GM12873 (cell line): ENCODE data around the gene SLC9A9.

ENCODE experiments used
- TF ChIP-seq, protein P1 (sequence below): IDR thresholded peaks from 2 replicates; pipeline ENCODE4 v1.5.1; 2012; ENCODE audit warnings: low read depth, mild to moderate bottlenecking, moderate library complexity, low read length, control low read depth; ENCODE audit not compliant: insufficient read depth; ENCODE audit errors: missing control alignments

The SLC9A9 gene

DNA sequence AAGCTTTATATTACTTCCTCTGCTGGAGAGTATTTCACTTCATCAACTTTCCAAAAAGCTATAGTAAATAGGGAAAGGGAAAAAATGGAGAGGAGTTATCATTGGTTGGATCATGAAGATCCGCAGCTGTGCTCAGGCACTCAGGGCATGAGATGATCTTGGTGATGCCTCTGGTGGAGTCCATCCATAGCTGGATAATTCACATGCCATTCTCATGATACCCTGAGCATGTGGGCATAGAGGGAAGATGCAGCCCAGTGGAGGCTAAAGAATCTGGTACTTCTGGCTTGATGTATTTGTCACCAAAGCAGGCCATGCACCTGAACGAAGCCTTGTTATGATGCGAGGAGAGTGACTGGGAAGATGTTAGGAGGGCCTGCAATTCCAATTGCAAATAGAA is 578.5 kb downstream of the SLC9A9 start:
- TF ChIP-seq, protein P1, sequence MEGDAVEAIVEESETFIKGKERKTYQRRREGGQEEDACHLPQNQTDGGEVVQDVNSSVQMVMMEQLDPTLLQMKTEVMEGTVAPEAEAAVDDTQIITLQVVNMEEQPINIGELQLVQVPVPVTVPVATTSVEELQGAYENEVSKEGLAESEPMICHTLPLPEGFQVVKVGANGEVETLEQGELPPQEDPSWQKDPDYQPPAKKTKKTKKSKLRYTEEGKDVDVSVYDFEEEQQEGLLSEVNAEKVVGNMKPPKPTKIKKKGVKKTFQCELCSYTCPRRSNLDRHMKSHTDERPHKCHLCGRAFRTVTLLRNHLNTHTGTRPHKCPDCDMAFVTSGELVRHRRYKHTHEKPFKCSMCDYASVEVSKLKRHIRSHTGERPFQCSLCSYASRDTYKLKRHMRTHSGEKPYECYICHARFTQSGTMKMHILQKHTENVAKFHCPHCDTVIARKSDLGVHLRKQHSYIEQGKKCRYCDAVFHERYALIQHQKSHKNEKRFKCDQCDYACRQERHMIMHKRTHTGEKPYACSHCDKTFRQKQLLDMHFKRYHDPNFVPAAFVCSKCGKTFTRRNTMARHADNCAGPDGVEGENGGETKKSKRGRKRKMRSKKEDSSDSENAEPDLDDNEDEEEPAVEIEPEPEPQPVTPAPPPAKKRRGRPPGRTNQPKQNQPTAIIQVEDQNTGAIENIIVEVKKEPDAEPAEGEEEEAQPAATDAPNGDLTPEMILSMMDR = no peak

- TF ChIP-seq, protein P1 = no peak
Measured at GRCh38 chr3:143267989-143268388, 580.3 kb downstream of the SLC9A9 start.

DNA sequence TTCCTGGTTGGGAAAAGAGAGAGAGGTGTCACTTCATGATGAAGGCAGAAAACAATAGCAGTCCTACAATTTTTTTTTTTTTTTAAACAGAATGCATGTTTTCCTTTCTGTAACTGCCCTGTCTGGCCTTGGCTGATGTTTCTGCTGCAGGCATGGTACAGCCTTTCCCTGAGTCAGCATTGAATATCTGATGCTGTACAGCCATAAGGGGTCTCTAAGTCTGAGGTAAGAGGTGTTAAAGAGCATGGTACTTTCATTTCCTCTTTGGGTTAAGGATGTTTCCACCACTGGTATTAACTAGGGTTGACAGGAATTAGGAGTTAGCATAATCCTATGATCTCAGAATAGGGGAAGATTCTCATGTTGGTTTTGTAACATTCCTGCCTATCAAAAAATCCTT is 581.3 kb downstream of the SLC9A9 start:
- TF ChIP-seq, protein P1 = no peak

- TF ChIP-seq, protein P1 = no peak
Measured at GRCh38 chr3:143266511-143266910, 581.8 kb downstream of the SLC9A9 start.

DNA sequence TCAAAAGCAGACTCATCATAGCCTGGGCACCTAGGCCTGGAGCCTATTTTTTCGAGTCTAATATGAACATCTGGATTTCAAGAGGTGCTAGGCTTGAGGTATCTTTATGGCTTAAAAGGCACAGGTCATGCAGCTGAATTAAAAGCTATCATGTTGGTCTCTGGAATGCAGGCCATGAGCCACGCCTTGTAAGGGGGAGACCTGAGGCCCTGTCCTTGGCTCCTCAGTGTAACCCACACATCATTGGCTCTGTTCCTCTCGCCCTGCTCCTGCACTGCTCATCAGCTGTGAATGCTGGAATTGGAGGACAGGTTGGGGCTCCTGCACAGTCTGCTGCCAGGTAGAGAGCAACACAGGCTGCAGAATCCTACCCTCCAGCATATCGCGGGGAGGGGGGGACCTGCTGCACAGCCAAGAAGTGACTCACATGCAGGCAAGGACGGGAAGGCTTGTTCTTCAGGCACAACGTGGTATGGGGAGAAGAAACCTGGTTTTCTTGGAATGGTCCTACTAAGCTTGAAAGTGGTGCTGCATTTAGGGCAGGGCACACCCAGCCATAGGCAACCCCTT is 582.7 kb downstream of the SLC9A9 start:
- TF ChIP-seq, protein P1 = no peak

DNA sequence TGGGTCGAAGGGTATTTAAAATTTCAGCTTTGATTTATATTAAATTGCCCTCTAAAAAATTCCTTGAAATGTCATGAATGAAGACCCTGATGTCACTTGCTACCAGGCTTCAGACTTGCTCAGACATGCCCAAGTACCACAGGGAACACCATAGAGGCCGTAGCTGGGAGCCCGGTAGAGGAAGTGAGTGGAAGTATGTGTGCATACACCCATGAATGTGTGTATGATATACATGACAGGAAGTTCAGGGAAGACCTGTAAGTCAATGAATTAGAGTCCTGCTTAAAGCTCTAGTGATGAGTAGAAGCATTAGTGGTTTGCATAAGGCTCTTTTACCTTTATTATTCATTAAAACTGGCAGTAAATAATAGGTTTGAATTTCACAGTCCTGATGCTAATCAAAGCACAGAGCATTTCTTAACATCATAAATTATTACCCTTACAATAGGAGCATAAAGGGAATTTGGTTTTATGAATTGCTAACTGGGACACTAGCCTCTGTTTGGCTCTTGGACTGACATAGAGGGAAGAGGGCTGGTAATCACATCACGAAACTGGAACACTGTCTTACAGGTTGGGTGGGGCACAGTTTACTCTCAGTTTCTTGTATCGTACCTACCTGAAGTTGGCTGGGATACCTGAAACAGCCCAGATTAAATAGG is 584.3 kb downstream of the SLC9A9 start:
- TF ChIP-seq, protein P1 = no peak

DNA sequence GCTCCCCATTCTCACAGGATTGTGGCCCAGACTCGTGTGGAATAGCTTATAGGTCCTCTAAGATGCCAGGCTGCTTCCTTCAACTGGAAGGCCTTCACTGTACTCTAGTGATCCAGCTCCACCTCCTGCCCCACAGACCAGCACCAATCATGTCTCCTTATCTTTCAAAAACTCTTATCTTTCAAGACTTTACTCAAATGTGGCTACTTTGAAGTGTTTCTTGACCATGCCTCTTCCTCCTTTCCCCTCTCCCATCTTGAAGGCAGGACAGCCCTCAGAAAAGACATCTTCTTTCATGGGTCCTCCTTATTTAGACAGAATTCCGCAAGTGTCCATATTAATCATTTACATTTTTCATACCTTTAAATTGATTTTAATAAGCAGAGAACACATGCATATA is 586.4 kb downstream of the SLC9A9 start:
- TF ChIP-seq, protein P1 = no peak
